Measurements from ENCODE around the gene PDXP.

The PDXP gene

GRCh38 chr22:37635157-37635556 is 23.4 kb upstream of the PDXP start:
- peak overlapping the region; percentile 49; the same call in 1 of the 2 replicates for H3K4me3 ChIP-seq
- no peak for TF ChIP-seq Cebpa-rat (IDR thresholded peaks at IDR 0.05)

GRCh38 chr22:37636186-37636948 is 22.2 kb upstream of the PDXP start:
- no peak for TF ChIP-seq Cebpa-rat (IDR thresholded peaks at IDR 0.05)
- peaks cover 91% of the 10 kb centered on the region for H3K4me1 ChIP-seq
- peaks cover 12% of the 10 kb centered on the region for H3K36me3 ChIP-seq
- H3K27me3 ChIP-seq = no peaks in the 10 kb centered on the region
- H3K4me3 ChIP-seq = peak overlapping the region; percentile 0; the same call in 1 of the 2 replicates
- H4K20me1 ChIP-seq = peaks cover 4% of the 10 kb centered on the region; the same call in 1 of the 2 replicates
- H3K9me3 ChIP-seq = no peaks in the 10 kb centered on the region
- peak overlapping the region; percentile 92 for H3K27ac ChIP-seq
- peak overlapping the region; percentile 73 for H3K9ac ChIP-seq
- peak overlapping the region; percentile 90 for H3K4me2 ChIP-seq

More at GRCh38 chr22:37635157-37635556, 23.4 kb upstream of the PDXP start:
- peak overlapping the region; percentile 73; the same call in 1 of the 2 replicates for H3K9ac ChIP-seq
- peak overlapping the region; percentile 90 for H3K4me2 ChIP-seq
- H3K27me3 ChIP-seq = no peaks in the 10 kb centered on the region
- no peaks in the 10 kb centered on the region for H3K9me3 ChIP-seq
- H3K4me1 ChIP-seq = peaks cover 92% of the 10 kb centered on the region
- no peaks in the 10 kb centered on the region for H4K20me1 ChIP-seq
- H3K36me3 ChIP-seq = peaks cover 21% of the 10 kb centered on the region
- H3K27ac ChIP-seq = peak overlapping the region; percentile 92

GRCh38 chr22:37636949-37637273 is 21.6 kb upstream of the PDXP start:
- H3K4me1 ChIP-seq = peaks cover 90% of the 10 kb centered on the region
- peaks cover 10% of the 10 kb centered on the region; the same call in 1 of the 2 replicates for H4K20me1 ChIP-seq
- peak overlapping the region; percentile 73 for H3K9ac ChIP-seq
- H3K4me3 ChIP-seq = peak overlapping the region; percentile 0; the same call in 1 of the 2 replicates
- peak overlapping the region; percentile 90 for H3K4me2 ChIP-seq
- H3K9me3 ChIP-seq = no peaks in the 10 kb centered on the region
- no peaks in the 10 kb centered on the region for H3K27me3 ChIP-seq
- peaks cover 12% of the 10 kb centered on the region for H3K36me3 ChIP-seq
- TF ChIP-seq Cebpa-rat (IDR thresholded peaks at IDR 0.05) = no peak
- H3K27ac ChIP-seq = peak overlapping the region; percentile 92

- H3K4me3 ChIP-seq = peak overlapping the region; percentile 76
- peak overlapping the region; percentile 90 for H3K4me2 ChIP-seq
- peaks cover 19% of the 10 kb centered on the region for H3K36me3 ChIP-seq
- no peaks in the 10 kb centered on the region for H3K9me3 ChIP-seq
- peak overlapping the region; percentile 92 for H3K27ac ChIP-seq
- H3K4me1 ChIP-seq = peaks cover 89% of the 10 kb centered on the region
- no peaks in the 10 kb centered on the region for H3K27me3 ChIP-seq
- H4K20me1 ChIP-seq = peaks cover 21% of the 10 kb centered on the region; the same call in 1 of the 2 replicates
- no peak for TF ChIP-seq Cebpa-rat (IDR thresholded peaks at IDR 0.05)
- H3K9ac ChIP-seq = peak overlapping the region; percentile 90
Observed at GRCh38 chr22:37638391-37639069, 20.0 kb upstream of the PDXP start.

- no peak for TF ChIP-seq Cebpa-rat (IDR thresholded peaks at IDR 0.05)
- Histone ChIP-seq H3K4me2 (peak within 1 kb of the TSS; percentile 90), H3K9ac (peak within 1 kb of the TSS; percentile 90), H3K27me3 (no peaks in the 10 kb centered on the region), H3K9me3 (no peaks in the 10 kb centered on the region), H3K4me3 (peak within 1 kb of the TSS; percentile 76), H4K20me1 (peaks cover 25% of the 10 kb centered on the region; the same call in 1 of the 2 replicates), H3K27ac (peak within 1 kb of the TSS; percentile 92), H3K4me1 (peaks cover 85% of the 10 kb centered on the region), H3K36me3 (peaks cover 26% of the 10 kb centered on the region)
Observed at GRCh38 chr22:37639070-37639760, 19.3 kb upstream of the PDXP start, which contains the start of gene SH3BP1. SH3BP1 (plus strand) TSS chr22:37639669; CDS start chr22:37639788, 119 bp downstream.

- Histone ChIP-seq H3K4me2 (peak overlapping the region; percentile 90), H4K20me1 (peaks cover 25% of the 10 kb centered on the region; the same call in 1 of the 2 replicates), H3K27me3 (no peaks in the 10 kb centered on the region), H3K4me1 (peaks cover 78% of the 10 kb centered on the region), H3K27ac (peak overlapping the region; percentile 92), H3K36me3 (peaks cover 34% of the 10 kb centered on the region), H3K4me3 (peak overlapping the region; percentile 76), H3K9ac (peak overlapping the region; percentile 90), H3K9me3 (no peaks in the 10 kb centered on the region)
- no peak for TF ChIP-seq Cebpa-rat (IDR thresholded peaks at IDR 0.05)
Observed at GRCh38 chr22:37639771-37640590, 18.5 kb upstream of the PDXP start.

- no peak for TF ChIP-seq Cebpa-rat (IDR thresholded peaks at IDR 0.05)
- no peaks in the 10 kb centered on the region for H3K9me3 ChIP-seq
- peaks cover 69% of the 10 kb centered on the region for H3K4me1 ChIP-seq
- no peaks in the 10 kb centered on the region for H3K27me3 ChIP-seq
- peak overlapping the region; percentile 92 for H3K27ac ChIP-seq
- H3K9ac ChIP-seq = peak overlapping the region; percentile 90
- H3K4me2 ChIP-seq = peak overlapping the region; percentile 90
- H3K36me3 ChIP-seq = peaks cover 42% of the 10 kb centered on the region
- H3K4me3 ChIP-seq = peak overlapping the region; percentile 76
- H4K20me1 ChIP-seq = peaks cover 25% of the 10 kb centered on the region; the same call in 1 of the 2 replicates
Observed at GRCh38 chr22:37640591-37641560, 17.6 kb upstream of the PDXP start.

- Histone ChIP-seq H3K27me3 (no peaks in the 10 kb centered on the region), H3K36me3 (peaks cover 49% of the 10 kb centered on the region), H3K9me3 (no peaks in the 10 kb centered on the region), H3K4me3 (no peak overlapping the region), H3K4me1 (peaks cover 62% of the 10 kb centered on the region), H4K20me1 (peaks cover 25% of the 10 kb centered on the region; the same call in 1 of the 2 replicates), H3K9ac (peak overlapping the region; percentile 90; the same call in 1 of the 2 replicates), H3K4me2 (peak overlapping the region; percentile 90), H3K27ac (0 out of 2 replicates have a peak overlapping the region, but pooled peaks have one; percentile 92)
- TF ChIP-seq Cebpa-rat (IDR thresholded peaks at IDR 0.05) = no peak
Observed at GRCh38 chr22:37641561-37641949, 17.0 kb upstream of the PDXP start.
